ENCODE measurements around the gene PITX3.

GRCh38 chr10:102280397-102281101 lies 39.2 kb upstream of the PITX3 start:
- TF ChIP-seq CTCF (IDR thresholded peaks at IDR 0.05; ENCODE audit: poor library complexity, severe bottlenecking) (no peak), EZH2 (IDR thresholded peaks at IDR 0.05; ENCODE audit: borderline replicate concordance, insufficient read depth, low read length, poor library complexity, severe bottlenecking) (no peak), EP300 (conservative IDR thresholded peaks at IDR 0.05; ENCODE audit: poor library complexity, severe bottlenecking) (no peak)
